OCI-LY7 (cell line): ENCODE data around the gene OPCML. TPM values are rescaled to one million over a fixed set of nuclear protein-coding genes. Genes with fewer than 3 reads are reported as not detected.

Source experiments
- BruUV-seq: library from RNA; stranded (reverse); fragments of 400-500 nt; replicated peaks from 2 replicates; lab custom pipeline; 2021; lab: Mats Ljungman, UMichigan
- CTCF ChIA-PET: fragments of 300-600 bp; sonication (Branson Sonifier 250); formaldehyde crosslinking; loops from one replicate; lab custom pipeline; 2022; ENCODE audit warnings: antibody characterized with exemption; ENCODE audit not compliant: unreplicated experiment; lab: Charles Lee
- POLR2A ChIA-PET: fragments of 300-600 bp; sonication (Branson Sonifier 250); formaldehyde crosslinking; loops from one replicate; lab custom pipeline; 2022; ENCODE audit warnings: antibody characterized with exemption; lab: Charles Lee
- DNase-seq: peaks from one replicate; pipeline ENCODE4 v3.0.0-alpha.2; 2015; ENCODE audit warnings: low spot score
- H2AFZ ChIP-seq: fragments of 200-600 bp; sonication (generic), shearing (Covaris generic); 2 replicates; pipeline ENCODE4 v1.6.1; 2014; ENCODE audit warnings: mild to moderate bottlenecking, antibody characterized with exemption, low read length, moderate library complexity
- H3K27ac ChIP-seq: fragments of 200-600 bp; sonication (generic); 2 replicates; pipeline ENCODE4 v1.5.1; 2014; ENCODE audit warnings: mixed run types, low read depth, mild to moderate bottlenecking, moderate library complexity, low read length, inconsistent platforms; ENCODE audit not compliant: poor library complexity, severe bottlenecking
- H3K36me3 ChIP-seq: fragments of 200-600 bp; sonication (generic); 2 replicates; pipeline ENCODE4 v1.6.1; 2014; ENCODE audit warnings: mild to moderate bottlenecking, antibody characterized with exemption, low read length, moderate library complexity, mixed read lengths; ENCODE audit not compliant: insufficient read depth
- H3K4me1 ChIP-seq: fragments of 200-600 bp; sonication (generic); 2 replicates; pipeline ENCODE4 v1.5.1; 2014; ENCODE audit warnings: mild to moderate bottlenecking, low read length; ENCODE audit not compliant: insufficient read depth, poor library complexity, severe bottlenecking
- H3K4me2 ChIP-seq: fragments of 200-600 bp; sonication (generic); 2 replicates; pipeline ENCODE4 v1.6.1; 2014; ENCODE audit warnings: mild to moderate bottlenecking, low read length
- H3K4me3 ChIP-seq: fragments of 200-600 bp; sonication (generic); 2 replicates; pipeline ENCODE4 v1.5.1; 2014; ENCODE audit warnings: mild to moderate bottlenecking, low read depth, low read length; ENCODE audit not compliant: poor library complexity, severe bottlenecking
- H3K79me2 ChIP-seq: fragments of 200-600 bp; sonication (generic); 2 replicates; pipeline ENCODE4 v1.6.1; 2016; ENCODE audit warnings: low read depth, mild to moderate bottlenecking, low read length, moderate library complexity, mixed read lengths; ENCODE audit not compliant: insufficient read depth
- H3K9me2 ChIP-seq: fragments of 200-600 bp; sonication (generic); 2 replicates; pipeline ENCODE4 v1.6.1; 2016; ENCODE audit warnings: mild to moderate bottlenecking, low read length, mixed read lengths; ENCODE audit not compliant: insufficient read depth
- H3K9me3 ChIP-seq: fragments of 200-600 bp; sonication (generic); 2 replicates; pipeline ENCODE4 v1.6.1; 2014; ENCODE audit warnings: mild to moderate bottlenecking, mixed run types, low read length, mixed read lengths
- H4K20me1 ChIP-seq: fragments of 200-600 bp; sonication (generic); 2 replicates; pipeline ENCODE4 v1.6.1; 2014; ENCODE audit warnings: mild to moderate bottlenecking, antibody characterized with exemption, low read length, moderate library complexity, mixed read lengths; ENCODE audit not compliant: insufficient read depth
- CTCF ChIP-seq: fragments of 200-600 bp; sonication (generic); conservative IDR thresholded peaks from 2 replicates; pipeline ENCODE4 v1.5.1; 2014; ENCODE audit warnings: mild to moderate bottlenecking, antibody characterized with exemption, low read length, moderate library complexity, mixed read lengths
- EZH2phosphoT487 ChIP-seq: fragments of 200-600 bp; sonication (generic); IDR thresholded peaks from 2 replicates; pipeline ENCODE4 v1.6.1; 2018; ENCODE audit warnings: low read depth, borderline replicate concordance, mild to moderate bottlenecking, mixed run types, antibody characterized with exemption, low read length, moderate library complexity, mixed read lengths
- intact Hi-C: fragments of 100-400 bp; cut with micrococcal nuclease; formaldehyde crosslinking; loops from one replicate; pipeline ENCODE4 v1.10.0; 2022; ENCODE audit not compliant: unreplicated experiment
- total RNA-seq, 2 experiments: library from RNA; depleted of rRNA in 1 of 2; stranded (reverse); fragments of >200 nt in 1 of 2; shearing (Covaris generic) in 1 of 2; gene quantifications; 2 replicates each; pipeline ENCODE4 v1.2.3, GENCODE V29; 2014 to 2022

OPCML gene
- total RNA-seq, 2 experiments from 2014 or later, result not detected

DNA sequence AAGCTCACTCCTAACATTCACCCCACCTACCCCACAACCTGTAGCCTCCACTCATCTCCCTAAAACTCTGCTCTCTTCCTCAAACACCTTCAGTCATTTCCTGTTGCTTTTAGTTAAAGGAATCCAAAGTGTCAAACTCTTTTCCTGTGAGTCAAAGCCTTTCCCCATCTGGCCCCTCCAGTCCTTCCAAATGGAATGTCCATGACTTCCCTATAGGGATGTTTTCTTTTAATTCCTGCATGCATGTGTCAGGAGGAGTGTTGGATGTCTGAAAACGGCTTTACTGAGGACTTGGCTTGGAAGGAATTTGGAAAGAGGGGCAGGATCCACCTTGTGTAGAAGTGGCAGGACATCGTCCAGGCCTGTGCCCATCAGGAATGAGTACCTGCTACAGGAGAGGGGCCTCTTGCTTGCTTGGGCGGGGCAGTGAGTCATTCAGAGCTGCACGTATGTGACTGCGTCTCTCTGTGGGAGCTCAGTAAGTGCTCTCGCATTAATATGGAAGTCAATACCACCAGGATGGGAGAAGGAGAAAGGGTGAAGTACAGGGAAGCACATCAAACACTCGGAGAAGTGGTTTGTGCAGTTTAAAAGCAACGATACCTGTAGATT, 491.9 kb downstream of the OPCML start:
- no peak for DNase-seq
- Histone ChIP-seq H2AFZ (no peak overlapping the region), H3K9me2 (no peaks in the 10 kb centered on the region), H3K27ac (no peak overlapping the region), H3K4me2 (no peak overlapping the region), H3K4me3 (no peak overlapping the region), H3K9me3 (no peaks in the 10 kb centered on the region), H3K79me2 (no peaks in the 10 kb centered on the region), H3K4me1 (no peaks in the 10 kb centered on the region), H4K20me1 (no peaks in the 10 kb centered on the region), H3K36me3 (no peaks in the 10 kb centered on the region)
- CTCF ChIA-PET, result no interaction called here
- POLR2A ChIA-PET, result interaction anchor here (0.5 kb wide), 1 partner anchor 166 kb away, joined by 3 read pairs; no protein-coding TSS in a partner anchor
- TF ChIP-seq CTCF (no peak), EZH2phosphoT487 (no peak)
- intact Hi-C loops, result no loop called here
- BruUV-seq, result no TSS peak

DNA sequence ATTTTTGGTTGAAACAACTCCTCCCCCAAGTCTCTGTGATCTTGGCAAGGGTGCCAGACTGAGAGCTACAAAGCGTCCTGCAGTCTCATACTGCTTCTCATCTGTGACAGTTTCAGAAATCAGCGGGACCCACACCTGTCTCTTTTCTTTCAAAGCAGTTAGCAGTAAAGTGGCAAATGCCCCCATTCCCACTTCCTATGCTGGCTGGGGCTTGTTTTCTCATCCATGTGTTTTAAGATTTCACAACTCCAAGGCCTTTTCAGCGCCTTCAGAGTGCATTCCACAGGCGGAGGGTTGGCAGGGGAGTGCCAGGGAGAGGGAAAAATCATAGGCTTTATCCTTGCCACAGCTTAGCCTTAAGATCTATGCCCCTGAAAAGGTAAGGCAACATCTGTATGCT, 493.5 kb downstream of the OPCML start:
- Histone ChIP-seq H2AFZ (no peak overlapping the region), H3K4me1 (no peaks in the 10 kb centered on the region), H3K79me2 (no peaks in the 10 kb centered on the region), H3K9me3 (no peaks in the 10 kb centered on the region), H3K36me3 (no peaks in the 10 kb centered on the region), H4K20me1 (no peaks in the 10 kb centered on the region), H3K27ac (no peak overlapping the region), H3K4me3 (no peak overlapping the region), H3K9me2 (no peaks in the 10 kb centered on the region), H3K4me2 (no peak overlapping the region)
- intact Hi-C loops, result no loop called here
- CTCF ChIA-PET, result no interaction called here
- no peak for TF ChIP-seq CTCF
- no peak for TF ChIP-seq EZH2phosphoT487
- POLR2A ChIA-PET, result no interaction called here
- no peak for DNase-seq
- BruUV-seq, result no TSS peak

DNA sequence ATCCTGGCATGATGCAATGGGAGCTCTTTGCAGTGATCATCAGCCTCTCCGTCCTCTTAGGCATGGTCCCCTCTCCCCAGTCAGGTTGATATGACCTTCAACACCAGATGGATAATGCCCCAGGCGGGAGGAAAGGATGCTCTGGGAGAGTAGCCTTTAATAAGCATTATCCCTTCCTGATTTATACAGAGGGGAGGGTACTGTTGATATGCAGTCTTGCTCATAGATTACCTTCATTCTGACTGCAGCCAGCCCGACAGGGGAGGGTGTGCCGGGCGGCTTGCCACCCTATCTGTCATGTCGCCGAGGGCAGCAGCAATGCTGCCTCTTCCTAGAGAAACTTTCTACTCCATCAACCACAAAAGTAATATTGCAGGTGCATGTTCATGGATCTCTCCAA, 497.4 kb downstream of the OPCML start:
- Histone ChIP-seq H3K36me3 (no peaks in the 10 kb centered on the region), H3K9me2 (no peaks in the 10 kb centered on the region), H2AFZ (no peak overlapping the region), H4K20me1 (no peaks in the 10 kb centered on the region), H3K4me1 (no peaks in the 10 kb centered on the region), H3K4me2 (no peak overlapping the region), H3K4me3 (no peak overlapping the region), H3K27ac (no peak overlapping the region), H3K9me3 (no peaks in the 10 kb centered on the region), H3K79me2 (no peaks in the 10 kb centered on the region)
- BruUV-seq, result no TSS peak
- POLR2A ChIA-PET, result interaction anchor here (0.7 kb wide), 1 partner anchor 16 kb away, joined by 4 read pairs; no protein-coding TSS in a partner anchor
- CTCF ChIA-PET, result no interaction called here
- intact Hi-C loops, result no loop called here
- no peak for DNase-seq
- TF ChIP-seq EZH2phosphoT487, result no peak
- TF ChIP-seq CTCF, result no peak
